MV-4-11 (cell line): ENCODE measurements around the gene IGF2BP1.
"Not testable (repeated sequence)": the region's sequence is repeated elsewhere in the genome, so short reads cannot be mapped to it uniquely, and the experiment has no call there.

Experiments
- DNase-seq: peaks from one replicate; lab custom pipeline; 2025; lab: John Stamatoyannopoulos, UW

Gene IGF2BP1

DNA sequence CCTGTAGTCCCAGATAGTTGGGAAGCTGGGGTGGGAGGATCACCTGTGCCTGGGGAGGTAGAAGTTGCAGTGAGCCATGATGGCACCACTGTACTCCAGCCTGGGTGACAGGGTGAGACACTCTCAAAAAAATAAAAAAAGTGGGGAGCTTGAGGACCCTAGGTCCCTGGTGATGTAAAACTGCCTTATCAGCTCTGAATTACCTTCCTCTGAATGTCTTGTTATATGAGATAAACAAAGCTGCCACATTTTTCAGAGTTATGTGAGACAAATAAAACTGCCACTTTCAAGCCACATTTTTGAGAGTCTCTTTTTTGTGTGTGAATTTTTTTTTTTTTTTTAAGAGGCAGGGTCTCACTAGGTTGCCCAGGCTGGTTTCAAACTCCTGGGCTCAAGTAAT, 103.4 kb downstream of the IGF2BP1 start:
- DNase-seq = no peak

GRCh38 chr17:49101054-49101534, 103.9 kb downstream of the IGF2BP1 start:
- no peak for DNase-seq

GRCh38 chr17:49103360-49103759, 106.2 kb downstream of the IGF2BP1 start:
- DNase-seq = not testable (repeated sequence)

DNA sequence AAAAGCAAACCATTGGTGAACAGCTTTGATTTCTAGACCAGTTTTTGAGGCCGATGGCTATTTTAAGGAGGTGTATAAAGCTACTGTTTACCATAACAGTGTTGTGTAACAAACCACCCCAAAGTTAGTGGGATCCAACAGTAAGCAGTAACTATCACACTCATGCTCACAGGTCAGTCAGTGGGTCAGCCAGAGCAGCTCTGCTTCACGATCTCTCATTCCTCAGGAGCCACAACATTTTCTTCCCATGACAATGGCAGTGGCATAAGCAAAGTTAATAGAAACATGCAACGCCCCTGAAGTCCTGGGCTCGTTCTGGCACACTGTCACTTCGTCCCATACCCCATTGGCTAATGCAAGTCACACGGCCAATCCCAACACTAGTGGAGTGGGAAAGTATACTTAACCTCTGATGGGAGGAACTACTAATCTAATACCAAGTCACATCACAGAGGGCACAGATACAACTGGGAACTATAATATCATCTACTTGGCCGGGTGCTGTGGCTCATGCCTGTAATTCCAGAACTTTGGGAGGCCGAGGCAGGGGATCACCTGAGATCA, 107.4 kb downstream of the IGF2BP1 start:
- DNase-seq = no peak
